H9 (cell line): ENCODE results near the gene TRNAU1AP. TPM values are rescaled to one million over a fixed set of nuclear protein-coding genes. Genes with fewer than 3 reads are reported as not detected.

Experiments
- DNase-seq: peaks from one replicate; pipeline ENCODE4 v3.0.0-alpha.2; 2017
- H2AFZ ChIP-seq: one replicate; pipeline ENCODE4 v1.6.1; 2013; ENCODE audit warnings: mild to moderate bottlenecking, low read length, control low read depth, moderate library complexity
- H2AK5ac ChIP-seq: 2 replicates; pipeline ENCODE4 v1.6.1; 2013; ENCODE audit warnings: low read length, control low read depth, mixed read lengths; ENCODE audit not compliant: insufficient read length
- H2BK120ac ChIP-seq: one replicate; pipeline ENCODE4 v1.6.1; 2013; ENCODE audit warnings: low read depth, mild to moderate bottlenecking, low read length, control low read depth, inconsistent platforms; ENCODE audit not compliant: poor library complexity, severe bottlenecking
- H2BK12ac ChIP-seq: 2 replicates; pipeline ENCODE4 v1.6.1; 2013; ENCODE audit warnings: low read length, control low read depth, mixed read lengths, low read depth; ENCODE audit not compliant: insufficient read length
- H2BK15ac ChIP-seq: 2 replicates; pipeline ENCODE4 v1.6.1; 2013; ENCODE audit warnings: low read depth, low read length, control low read depth
- H2BK20ac ChIP-seq: one replicate; pipeline ENCODE4 v1.6.1; 2013; ENCODE audit warnings: low read depth, mild to moderate bottlenecking, low read length, control low read depth, inconsistent platforms; ENCODE audit not compliant: poor library complexity, severe bottlenecking
- H2BK5ac ChIP-seq: 2 replicates; pipeline ENCODE4 v1.6.1; 2013; ENCODE audit warnings: low read length, control low read depth, mixed read lengths; ENCODE audit not compliant: insufficient read length
- H3K14ac ChIP-seq: 2 replicates; pipeline ENCODE4 v1.6.1; 2013; ENCODE audit warnings: low read length, control low read depth; ENCODE audit not compliant: insufficient read depth
- H3K18ac ChIP-seq: 2 replicates; pipeline ENCODE4 v1.6.1; 2013; ENCODE audit warnings: low read depth, mild to moderate bottlenecking, mixed read lengths, low read length, control low read depth; ENCODE audit not compliant: insufficient read length
- H3K23ac ChIP-seq: 2 replicates; pipeline ENCODE4 v1.6.1; 2013; ENCODE audit warnings: low read length, control low read depth, mixed read lengths, low read depth; ENCODE audit not compliant: insufficient read length
- H3K23me2 ChIP-seq: 2 replicates; pipeline ENCODE4 v1.6.1; 2013; ENCODE audit warnings: low read depth, mild to moderate bottlenecking, mixed read lengths, low read length, control low read depth; ENCODE audit not compliant: insufficient read length, poor library complexity, severe bottlenecking
- H3K27ac ChIP-seq: 2 replicates; pipeline ENCODE4 v1.5.1; 2013; ENCODE audit warnings: low read length, control low read depth, mixed read lengths, low read depth; ENCODE audit not compliant: insufficient read length
- H3K27me3 ChIP-seq: 2 replicates; pipeline ENCODE4 v1.6.1; 2013; ENCODE audit warnings: low read length, control low read depth, inconsistent platforms; ENCODE audit not compliant: insufficient read depth
- H3K4ac ChIP-seq: 2 replicates; pipeline ENCODE4 v1.6.1; 2013; ENCODE audit warnings: low read depth, mild to moderate bottlenecking, control low read depth, inconsistent platforms, low read length, moderate library complexity
- H3K4me1 ChIP-seq: 2 replicates; pipeline ENCODE4 v1.6.1; 2013; ENCODE audit warnings: low read length, control low read depth, inconsistent platforms; ENCODE audit not compliant: insufficient read depth
- H3K4me2 ChIP-seq: 2 replicates; pipeline ENCODE4 v1.6.1; 2013; ENCODE audit warnings: low read length, control low read depth, mixed read lengths; ENCODE audit not compliant: insufficient read length, insufficient read depth
- H3K56ac ChIP-seq: 2 replicates; pipeline ENCODE4 v1.6.1; 2013; ENCODE audit warnings: low read depth, mild to moderate bottlenecking, mixed read lengths, low read length, control low read depth; ENCODE audit not compliant: insufficient read length
- H3K79me1 ChIP-seq: 2 replicates; pipeline ENCODE4 v1.6.1; 2013; ENCODE audit warnings: low read depth, mild to moderate bottlenecking, moderate library complexity, low read length, control low read depth, inconsistent platforms; ENCODE audit not compliant: insufficient read depth, poor library complexity, severe bottlenecking
- H3K79me2 ChIP-seq: 2 replicates; pipeline ENCODE4 v1.6.1; 2013; ENCODE audit warnings: low read length, control low read depth, inconsistent platforms; ENCODE audit not compliant: insufficient read depth
- H3K9ac ChIP-seq: 2 replicates; pipeline ENCODE4 v1.6.1; 2013; ENCODE audit warnings: low read length, control low read depth, mixed read lengths; ENCODE audit not compliant: insufficient read length; ENCODE audit errors: extremely low read depth
- H3K9me3 ChIP-seq: one replicate; pipeline ENCODE4 v1.6.1; 2013; ENCODE audit warnings: low read depth, low read length, inconsistent platforms; ENCODE audit not compliant: control insufficient read depth
- H3T11ph ChIP-seq: one replicate; pipeline ENCODE4 v1.6.1; 2013; ENCODE audit warnings: mild to moderate bottlenecking, low read length, control low read depth, inconsistent platforms
- H4K20me1 ChIP-seq: one replicate; pipeline ENCODE4 v1.6.1; 2013; ENCODE audit not compliant: control insufficient read depth, insufficient read length, insufficient read depth
- H4K5ac ChIP-seq: 2 replicates; pipeline ENCODE4 v1.6.1; 2013; ENCODE audit warnings: low read depth, mild to moderate bottlenecking, mixed read lengths, low read length, control low read depth; ENCODE audit not compliant: insufficient read length
- H4K8ac ChIP-seq: replicated peaks from 2 replicates; pipeline ENCODE4 v1.6.1; 2013; ENCODE audit warnings: low read length, control low read depth, mixed read lengths, low read depth; ENCODE audit not compliant: insufficient read length
- H4K91ac ChIP-seq: 2 replicates; pipeline ENCODE4 v1.6.1; 2013; ENCODE audit warnings: low read depth, mild to moderate bottlenecking, moderate library complexity, mixed read lengths, low read length, control low read depth; ENCODE audit not compliant: insufficient read length
- H3K27ac Mint-ChIP-seq, 3 experiments: 2 replicates in 2 of 3; 3 replicates in 1 of 3; pipeline ENCODE4 v1.8.0; 2020 to 2021; ENCODE audit warnings: mixed read lengths in 3 of 3, mild to moderate bottlenecking in 1 of 3, moderate library complexity in 1 of 3
- H3K27me3 Mint-ChIP-seq: 2 replicates; pipeline ENCODE4 v1.8.0; 2021; ENCODE audit warnings: low read depth, mild to moderate bottlenecking, moderate library complexity, mixed read lengths
- H3K36me3 Mint-ChIP-seq, 3 experiments: 2 replicates in 2 of 3; 3 replicates in 1 of 3; pipeline ENCODE4 v1.8.0; 2020 to 2021; ENCODE audit warnings: low read depth in 3 of 3, mixed read lengths in 3 of 3; ENCODE audit not compliant: insufficient read depth in 1 of 3
- H3K4me1 Mint-ChIP-seq, 2 experiments: 2 replicates each; pipeline ENCODE4 v1.8.0; 2020; ENCODE audit warnings: mixed read lengths in 2 of 2
- H3K4me3 Mint-ChIP-seq, 2 experiments: 2 replicates in 1 of 2; 3 replicates in 1 of 2; pipeline ENCODE4 v1.8.0; 2020 to 2021; ENCODE audit warnings: mild to moderate bottlenecking in 2 of 2, mixed read lengths in 2 of 2, moderate library complexity in 1 of 2
- H3K9me3 Mint-ChIP-seq, 2 experiments: 2 replicates in 1 of 2; 3 replicates in 1 of 2; pipeline ENCODE4 v1.8.0; 2020; ENCODE audit warnings: mild to moderate bottlenecking in 2 of 2, mixed read lengths in 2 of 2, moderate library complexity in 1 of 2
- WGBS: extraction: QIAGEN DNeasy Blood & Tissue Kit; methylation state at CpG from one replicate; pipeline ENCODE4 v1.1.7; 2013; ENCODE audit warnings: missing lambda C conversion rate, low lambda C conversion rate, mixed read lengths; ENCODE audit not compliant: insufficient read length; ENCODE audit errors: extremely low coverage; 5-methylcytosine and 5-hydroxymethylcytosine counted together
- total RNA-seq: library from RNA; stranded (reverse); gene quantifications from 2 replicates; pipeline ENCODE4 v1.2.1, GENCODE V29; 2021
- TF ChIP-seq, protein P1 (sequence below): fragments of 200-600 bp; sonication (generic); conservative IDR thresholded peaks from 3 replicates; pipeline ENCODE4 v1.8.0; 2021; ENCODE audit warnings: antibody characterized with exemption, mild to moderate bottlenecking

TRNAU1AP gene
- total RNA-seq, 1 experiment from 2014 or later, result 45.0 TPM

DNA sequence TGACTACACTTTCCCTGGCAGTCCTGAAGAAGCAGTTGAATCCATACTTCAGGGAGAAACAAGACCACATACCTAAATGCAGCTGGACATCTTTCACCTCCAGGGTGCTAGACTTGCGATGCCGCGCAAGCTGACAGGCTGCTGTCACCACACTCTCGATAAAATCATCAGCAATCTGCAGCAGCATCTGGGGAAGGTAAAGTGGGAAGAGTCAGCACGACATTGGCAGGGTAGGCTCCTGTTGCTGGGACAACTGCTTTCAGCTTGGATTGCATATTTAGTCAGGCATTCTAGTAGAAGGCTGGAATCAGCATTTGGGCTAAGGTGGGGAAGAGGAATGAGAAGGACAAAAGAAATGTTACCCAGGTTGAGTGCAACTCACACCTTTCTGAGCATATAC is 60.3 kb downstream of the TRNAU1AP start:
- Histone ChIP-seq H3K9me3 (no peaks in the 10 kb centered on the region), H2BK20ac (no peak overlapping the region), H4K5ac (no peak overlapping the region), H4K8ac (no peak overlapping the region), H3K14ac (no peak overlapping the region), H2AFZ (no peak overlapping the region), H2BK120ac (no peak overlapping the region), H4K20me1 (no peaks in the 10 kb centered on the region), H3K56ac (no peak overlapping the region), H2BK5ac (no peak overlapping the region), H3K23me2 (no peaks in the 10 kb centered on the region), H3K4ac (no peak overlapping the region), H3K79me2 (no peaks in the 10 kb centered on the region), H2BK12ac (no peak overlapping the region), H3K4me2 (no peak overlapping the region), H3K27ac (no peak overlapping the region), H3K9ac (no peak overlapping the region), H3K18ac (no peak overlapping the region), H4K91ac (no peak overlapping the region), H3K4me1 (no peaks in the 10 kb centered on the region), H2AK5ac (no peak overlapping the region), H3K27me3 (no peaks in the 10 kb centered on the region), H3K23ac (no peak overlapping the region), H2BK15ac (no peak overlapping the region), H3T11ph (no peak overlapping the region), H3K79me1 (no peaks in the 10 kb centered on the region)
- no peaks in the 10 kb centered on the region for H3K9me3 Mint-ChIP-seq
- no peaks in the 10 kb centered on the region for H3K27me3 Mint-ChIP-seq
- DNase-seq, result no peak
- TF ChIP-seq, protein P1, sequence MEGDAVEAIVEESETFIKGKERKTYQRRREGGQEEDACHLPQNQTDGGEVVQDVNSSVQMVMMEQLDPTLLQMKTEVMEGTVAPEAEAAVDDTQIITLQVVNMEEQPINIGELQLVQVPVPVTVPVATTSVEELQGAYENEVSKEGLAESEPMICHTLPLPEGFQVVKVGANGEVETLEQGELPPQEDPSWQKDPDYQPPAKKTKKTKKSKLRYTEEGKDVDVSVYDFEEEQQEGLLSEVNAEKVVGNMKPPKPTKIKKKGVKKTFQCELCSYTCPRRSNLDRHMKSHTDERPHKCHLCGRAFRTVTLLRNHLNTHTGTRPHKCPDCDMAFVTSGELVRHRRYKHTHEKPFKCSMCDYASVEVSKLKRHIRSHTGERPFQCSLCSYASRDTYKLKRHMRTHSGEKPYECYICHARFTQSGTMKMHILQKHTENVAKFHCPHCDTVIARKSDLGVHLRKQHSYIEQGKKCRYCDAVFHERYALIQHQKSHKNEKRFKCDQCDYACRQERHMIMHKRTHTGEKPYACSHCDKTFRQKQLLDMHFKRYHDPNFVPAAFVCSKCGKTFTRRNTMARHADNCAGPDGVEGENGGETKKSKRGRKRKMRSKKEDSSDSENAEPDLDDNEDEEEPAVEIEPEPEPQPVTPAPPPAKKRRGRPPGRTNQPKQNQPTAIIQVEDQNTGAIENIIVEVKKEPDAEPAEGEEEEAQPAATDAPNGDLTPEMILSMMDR, result no peak
- no peaks in the 10 kb centered on the region for H3K4me1 Mint-ChIP-seq
- WGBS, result no CpG with 5 or more reads among the region's 5 CpGs
- no peak overlapping the region for H3K27ac Mint-ChIP-seq
- no peak overlapping the region for H3K4me3 Mint-ChIP-seq
- peaks cover 15 to 49% (median 47%) of the 10 kb centered on the region in 3 experiments for H3K36me3 Mint-ChIP-seq

Other genes with a start within 250 kb of the TRNAU1AP start
- gene MED18, start 224.0 kb upstream of the TRNAU1AP start, total RNA-seq, result 13.0 and 13.3 TPM in 2 replicates
- 53.8 and 54.0 TPM in 2 replicates for gene PHACTR4, start 183.3 kb upstream of the TRNAU1AP start, total RNA-seq
- 92.1 and 93.6 TPM in 2 replicates for gene RCC1, start 47.0 kb upstream of the TRNAU1AP start, total RNA-seq
- gene RAB42, start 39.2 kb downstream of the TRNAU1AP start, total RNA-seq, result 13.2 and 15.6 TPM in 2 replicates
- gene TAF12, start 90.0 kb downstream of the TRNAU1AP start, total RNA-seq, result 22.1 and 23.6 TPM in 2 replicates
- gene RNU11, start 95.5 kb downstream of the TRNAU1AP start, total RNA-seq, result not detected in 2 replicates
- gene GMEB1, start 115.7 kb downstream of the TRNAU1AP start, total RNA-seq, result 17.0 and 17.1 TPM in 2 replicates
- 196 and 200 TPM in 2 replicates for gene YTHDF2, start 183.9 kb downstream of the TRNAU1AP start, total RNA-seq